Stimulated activated CD4-positive, alpha-beta T cell treated with anti-CD3 and anti-CD28 coated beads, Interleukin-12 subunit alpha, Interleukin-12 subunit beta, amount 100 ng/mL, for 48 hours (primary cell): ENCODE data around the gene SDHA.
A peak's percentile ranks its signal among the peaks of the same experiment; 100 is the strongest.

Experiments used
- DNase-seq, 3 donors: peaks; one replicate each; pipeline ENCODE4 v3.0.0-alpha.2; 2020; ENCODE audit warnings: low read depth in 2 of 3, low spot score in 1 of 3

The SDHA gene

GRCh38 chr5:217494-218456, at the start of gene SDHA, which contains the start of gene CCDC127:
Gene SDHA, plus strand, starts transcription at chr5:218320. Its CDS starts 36 bp downstream, at chr5:218356.
Gene CCDC127, minus strand, starts transcription at chr5:218153. Its CDS starts 1,304 bp downstream, at chr5:216849.
- DNase-seq: peak; percentile 92 to 96 (median 95)

- no peak for DNase-seq
These were observed 48.9 kb upstream of the SDHA start for GRCh38 chr5:169071-169727.

- DNase-seq: no peak
These were observed 48.4 kb upstream of the SDHA start for GRCh38 chr5:169728-170094.

GRCh38 chr5:170971-171800, 46.9 kb upstream of the SDHA start:
- no peak for DNase-seq

- DNase-seq: no peak
These were observed 46.3 kb upstream of the SDHA start for GRCh38 chr5:171801-172331.

GRCh38 chr5:172421-172820, 45.7 kb upstream of the SDHA start:
- DNase-seq: no peak

- DNase-seq: no peak
These were observed 45.3 kb upstream of the SDHA start for GRCh38 chr5:172841-173251.

- no peak for DNase-seq
These were observed 44.5 kb upstream of the SDHA start for GRCh38 chr5:173392-174290.

GRCh38 chr5:174291-174600, 43.9 kb upstream of the SDHA start:
- no peak for DNase-seq

- no peak for DNase-seq
These were observed 43.1 kb upstream of the SDHA start for GRCh38 chr5:174876-175465.

GRCh38 chr5:176296-176823, 41.8 kb upstream of the SDHA start:
- DNase-seq: no peak

GRCh38 chr5:178110-178509, 40.0 kb upstream of the SDHA start:
- no peak for DNase-seq

- no peak for DNase-seq
These were observed 38.7 kb upstream of the SDHA start for GRCh38 chr5:179401-179800.

GRCh38 chr5:180286-180918, 37.7 kb upstream of the SDHA start:
- no peak for DNase-seq

- DNase-seq: no peak
These were observed 37.0 kb upstream of the SDHA start for GRCh38 chr5:181160-181559.

GRCh38 chr5:181566-181965, 36.6 kb upstream of the SDHA start:
- no peak for DNase-seq

- DNase-seq: no peak
These were observed 36.0 kb upstream of the SDHA start for GRCh38 chr5:182126-182525.

- DNase-seq: no peak
These were observed 33.6 kb upstream of the SDHA start for GRCh38 chr5:184471-184870.
